NCI-H226 (cell line): Measurements from ENCODE around the gene NR6A1.

Source experiments
- DNase-seq: peaks from one replicate; pipeline ENCODE4 v3.0.0-alpha.2; 2015

The NR6A1 gene

GRCh38 chr9:124558777-124559470, 212.2 kb downstream of the NR6A1 start:
- DNase-seq: no peak

GRCh38 chr9:124557895-124558294, 213.2 kb downstream of the NR6A1 start:
- DNase-seq: no peak

GRCh38 chr9:124555043-124555442, 216.1 kb downstream of the NR6A1 start:
- DNase-seq: no peak

DNA sequence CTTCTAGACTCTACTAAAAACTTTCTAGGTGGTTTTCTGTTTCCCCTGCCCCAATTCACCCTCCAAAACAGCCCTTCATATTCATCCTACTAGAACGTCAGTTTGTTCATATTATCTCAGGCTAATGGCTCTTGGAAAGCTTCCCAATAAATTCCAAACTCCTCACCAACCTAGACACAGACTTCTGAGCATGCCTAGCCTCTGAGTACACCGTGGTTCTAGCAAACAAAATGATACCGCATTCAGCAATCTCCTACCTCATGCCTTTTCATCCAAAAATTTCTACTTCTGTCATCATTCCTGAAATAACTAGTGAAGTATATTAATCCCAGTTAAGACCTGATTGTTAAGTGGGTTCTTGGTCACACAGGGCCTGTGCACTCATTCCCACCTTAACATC, 217.4 kb downstream of the NR6A1 start:
- peak; percentile 80 for DNase-seq

- DNase-seq: no peak
These were observed 218.9 kb downstream of the NR6A1 start for GRCh38 chr9:124552273-124552605.

GRCh38 chr9:124551472-124552272, 219.4 kb downstream of the NR6A1 start:
- peak; percentile 61 for DNase-seq

DNA sequence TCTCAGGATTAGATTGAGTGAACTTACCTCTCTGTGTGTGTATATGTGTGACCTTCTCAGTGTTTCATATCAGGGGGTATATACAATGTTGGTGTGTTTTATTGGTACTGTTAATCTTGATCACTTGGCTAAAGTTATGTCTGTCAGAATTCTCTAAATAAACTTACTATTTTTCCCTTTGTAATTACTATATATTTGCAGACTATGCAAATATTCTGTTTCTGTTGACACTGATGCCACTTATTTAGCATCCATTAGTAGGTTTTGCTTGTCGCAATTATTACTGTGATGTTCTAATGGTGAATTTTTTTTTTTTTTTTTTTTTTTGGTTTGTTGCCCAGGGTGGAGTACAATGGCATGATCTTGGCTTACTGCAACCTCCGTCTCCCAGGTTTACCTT, 221.0 kb downstream of the NR6A1 start:
- DNase-seq: no peak

GRCh38 chr9:124549016-124549415, 222.1 kb downstream of the NR6A1 start:
- no peak for DNase-seq

GRCh38 chr9:124544535-124544934, 226.6 kb downstream of the NR6A1 start:
- no peak for DNase-seq

GRCh38 chr9:124541824-124542223, 229.3 kb downstream of the NR6A1 start:
- DNase-seq: no peak

GRCh38 chr9:124537926-124538325, 233.2 kb downstream of the NR6A1 start:
- no peak for DNase-seq

DNA sequence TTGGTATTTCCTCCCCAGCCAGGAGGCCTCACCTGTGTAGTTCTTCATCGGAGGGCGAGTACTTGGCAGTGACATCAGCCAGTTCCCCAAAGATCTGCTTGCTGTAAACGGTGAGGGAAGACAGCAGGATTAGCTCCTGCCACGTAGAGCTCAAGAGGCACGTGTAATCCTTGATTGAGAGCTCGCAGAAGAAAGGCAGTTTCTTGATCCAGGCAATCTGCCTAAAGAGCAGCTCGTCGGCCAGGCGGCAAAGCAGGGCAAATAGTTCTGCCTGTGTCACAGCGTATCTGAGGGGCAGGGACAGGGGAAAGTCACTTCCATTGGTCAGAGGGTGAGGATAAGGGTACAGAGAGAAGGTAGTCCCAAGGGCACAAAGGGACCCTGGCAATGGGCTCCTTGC, 235.3 kb downstream of the NR6A1 start:
- no peak for DNase-seq

- DNase-seq: no peak
These were observed 238.2 kb downstream of the NR6A1 start for GRCh38 chr9:124532897-124533296.

DNA sequence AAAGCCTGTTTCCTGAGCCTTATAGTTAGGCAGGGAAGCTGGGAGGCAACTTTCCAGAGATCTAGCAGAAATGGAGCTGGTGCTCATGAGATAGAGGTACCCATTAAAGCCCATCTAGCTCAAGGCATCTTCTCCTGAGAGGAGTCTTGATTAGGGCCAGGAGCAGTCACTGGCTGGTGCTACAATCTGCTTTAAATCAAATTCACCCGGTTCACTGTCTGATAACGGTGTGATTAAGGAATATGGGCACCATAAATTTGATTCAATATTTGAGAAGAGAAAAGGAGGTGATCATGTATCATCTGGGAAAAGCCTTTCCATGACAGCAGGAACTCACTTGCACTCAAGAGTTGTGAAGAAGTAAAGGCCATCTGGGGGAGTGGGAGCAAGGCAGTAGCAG, 240.0 kb downstream of the NR6A1 start:
- DNase-seq: no peak

GRCh38 chr9:124530246-124530645, 240.9 kb downstream of the NR6A1 start:
- DNase-seq: no peak

- DNase-seq: no peak
These were observed 243.3 kb downstream of the NR6A1 start for GRCh38 chr9:124527781-124528180.

- DNase-seq: no peak
These were observed 244.9 kb downstream of the NR6A1 start for GRCh38 chr9:124526174-124526573.

GRCh38 chr9:124522121-124523098, 248.7 kb downstream of the NR6A1 start:
- DNase-seq: no peak

- DNase-seq: no peak
These were observed 250.0 kb downstream of the NR6A1 start for GRCh38 chr9:124521142-124521541.

- DNase-seq: no peak
These were observed 250.9 kb downstream of the NR6A1 start for GRCh38 chr9:124520206-124520596.

GRCh38 chr9:124518116-124518515, 253.0 kb downstream of the NR6A1 start:
- no peak for DNase-seq

- no peak for DNase-seq
These were observed 253.5 kb downstream of the NR6A1 start for GRCh38 chr9:124517600-124517999.

GRCh38 chr9:124514874-124515273, 256.2 kb downstream of the NR6A1 start:
- DNase-seq: no peak
